ENCODE results near the gene MAP4. TPM values are rescaled to one million over a fixed set of nuclear protein-coding genes. Genes with fewer than 3 reads are reported as not detected.

The MAP4 gene
- total RNA-seq, 4 donors from 2014 or later: 239 to 338 (median 284) TPM

GRCh38 chr3:47825590-47825989 is 190.6 kb downstream of the MAP4 start:
- Histone ChIP-seq H3K36me3 (peaks cover 30 to 60% (median 51%) of the 10 kb centered on the region in 4 donors), H3K27me3 (no peaks in the 10 kb centered on the region), H3K4me3 (peak overlapping the region; percentile 82 to 96 (median 90)), H3K4me1 (peaks cover 18 to 29% (median 24%) of the 10 kb centered on the region in 4 donors), H3K9me3 (no peaks in the 10 kb centered on the region), H3K27ac (replicated peaks in 1 of 4) (peak overlapping the region; percentile 81 to 89 (median 84))
- TF ChIP-seq POLR2A (IDR thresholded peaks at IDR 0.05; ENCODE audit: low read depth) (no peak), EP300 (IDR thresholded peaks at IDR 0.05) (no peak), CTCF (IDR thresholded peaks at IDR 0.05) (no peak), POLR2AphosphoS5 (IDR thresholded peaks at IDR 0.05) (no peak)
- intact Hi-C loops (cut with DNase I): loop anchor here (2.0 kb wide), 1 partner anchor 21 kb away; no protein-coding TSS in a partner anchor
- WGBS: 25% methylated on average over 5 of the region's 7 CpGs
- DNase-seq (ENCODE audit: extremely low spot score): no peak

GRCh38 chr3:47824541-47825473 is 191.4 kb downstream of the MAP4 start:
- 6% methylated on average over 32 of the region's 77 CpGs for whole genome bisulfite sequencing

GRCh38 chr3:47817609-47818008 is 198.6 kb downstream of the MAP4 start:
- H3K4me3 ChIP-seq: no peak overlapping the region
- TF ChIP-seq POLR2AphosphoS5 (IDR thresholded peaks at IDR 0.05) (no peak), EP300 (IDR thresholded peaks at IDR 0.05) (no peak), CTCF (IDR thresholded peaks at IDR 0.05) (no peak), POLR2A (IDR thresholded peaks at IDR 0.05; ENCODE audit: low read depth) (no peak)
- DNase-seq (ENCODE audit: extremely low spot score): no peak
- H3K36me3 ChIP-seq: peaks cover 16 to 92% (median 72%) of the 10 kb centered on the region in 4 donors
- WGBS: 92% methylated on average over 6 of the region's 7 CpGs
- intact Hi-C loops (cut with DNase I): no loop called here
- no peaks in the 10 kb centered on the region for H3K27me3 ChIP-seq
- no peak overlapping the region for H3K27ac ChIP-seq (replicated peaks in 1 of 4)
- H3K9me3 ChIP-seq: no peaks in the 10 kb centered on the region
- H3K4me1 ChIP-seq: no peaks in the 10 kb centered on the region

More at GRCh38 chr3:47824541-47825473, 191.4 kb downstream of the MAP4 start:
- no peaks in the 10 kb centered on the region for H3K9me3 ChIP-seq
- H3K36me3 ChIP-seq: peaks cover 22 to 60% (median 51%) of the 10 kb centered on the region in 4 donors
- peak overlapping the region; percentile 82 to 96 (median 90) for H3K4me3 ChIP-seq
- H3K4me1 ChIP-seq: peaks cover 18 to 29% (median 24%) of the 10 kb centered on the region in 4 donors
- no peaks in the 10 kb centered on the region for H3K27me3 ChIP-seq
- TF ChIP-seq POLR2AphosphoS5 (IDR thresholded peaks at IDR 0.05) (peak; percentile 7 to 47), CTCF (IDR thresholded peaks at IDR 0.05) (peak; percentile 71 to 89 (median 75)), POLR2A (IDR thresholded peaks at IDR 0.05; ENCODE audit: low read depth) (no peak)
- intact Hi-C loops (cut with DNase I): loop anchor here (2.0 kb wide), 1 partner anchor 20 kb away; no protein-coding TSS in a partner anchor
- no peak for DNase-seq (ENCODE audit: extremely low spot score)
- peak overlapping the region; percentile 81 to 89 (median 84) for H3K27ac ChIP-seq (replicated peaks in 1 of 4)

- no peaks in the 10 kb centered on the region for H3K27me3 ChIP-seq
- no peaks in the 10 kb centered on the region for H3K4me1 ChIP-seq
- intact Hi-C loops (cut with DNase I): no loop called here
- no peak overlapping the region for H3K4me3 ChIP-seq
- H3K36me3 ChIP-seq: peaks cover 31 to 90% (median 70%) of the 10 kb centered on the region in 4 donors
- no peak for TF ChIP-seq POLR2AphosphoS5 (IDR thresholded peaks at IDR 0.05)
- TF ChIP-seq POLR2A (IDR thresholded peaks at IDR 0.05; ENCODE audit: low read depth): no peak
- no peak for TF ChIP-seq CTCF (IDR thresholded peaks at IDR 0.05)
- no peak for TF ChIP-seq EP300 (IDR thresholded peaks at IDR 0.05)
- H3K27ac ChIP-seq (replicated peaks in 1 of 4): no peak overlapping the region
- WGBS: 80% methylated on average over 8 of the region's 8 CpGs
- no peaks in the 10 kb centered on the region for H3K9me3 ChIP-seq
- no peak for DNase-seq (ENCODE audit: extremely low spot score)
Observed at GRCh38 chr3:47813551-47814177, 202.6 kb downstream of the MAP4 start.

Measured in esophagus muscularis mucosa (tissue), 4 donors.